WTC11 (cell line): ENCODE measurements around the gene TMEM225B.

Experiments
- AFF4 ChIP-seq: sonication (generic); formaldehyde crosslinking; IDR thresholded peaks from 2 replicates; pipeline ENCODE4 v1.8.1; 2023; ENCODE audit warnings: mild to moderate bottlenecking, missing genetic modification reagents, borderline replicate concordance
- CREB1 ChIP-seq: sonication (generic); formaldehyde crosslinking; IDR thresholded peaks from 2 replicates; pipeline ENCODE4 v1.8.0; 2023; ENCODE audit warnings: mild to moderate bottlenecking, missing genetic modification reagents
- CTCF ChIP-seq: fragments of 200-600 bp; IDR thresholded peaks from 2 replicates; pipeline ENCODE4 v1.8.0; 2022; ENCODE audit warnings: antibody characterized with exemption
- ETV6 ChIP-seq: sonication (generic); formaldehyde crosslinking; IDR thresholded peaks from 2 replicates; pipeline ENCODE4 v1.8.1; 2022; ENCODE audit warnings: mild to moderate bottlenecking, missing genetic modification reagents
- FOXJ3 ChIP-seq: sonication (generic); formaldehyde crosslinking; IDR thresholded peaks from 2 replicates; pipeline ENCODE4 v1.9.0; 2021; ENCODE audit warnings: missing genetic modification reagents, mild to moderate bottlenecking, borderline replicate concordance
- IRF2 ChIP-seq: sonication (generic); formaldehyde crosslinking; IDR thresholded peaks from 2 replicates; pipeline ENCODE4 v1.8.0; 2022; ENCODE audit warnings: low read depth, missing genetic modification reagents, borderline replicate concordance
- PRDM15 ChIP-seq: sonication (generic); formaldehyde crosslinking; IDR thresholded peaks from 2 replicates; pipeline ENCODE4 v1.8.0; 2022; ENCODE audit warnings: missing genetic modification reagents
- RELA ChIP-seq: sonication (generic); formaldehyde crosslinking; IDR thresholded peaks from 2 replicates; pipeline ENCODE4 v1.8.1; 2022; ENCODE audit warnings: missing genetic modification reagents, mild to moderate bottlenecking, borderline replicate concordance
- RORB ChIP-seq: fragments of 250-450 bp; sonication (Bioruptor Pico); IDR thresholded peaks from 2 replicates; pipeline ENCODE4 v1.9.0; 2021; ENCODE audit warnings: mild to moderate bottlenecking
- SP1 ChIP-seq: sonication (generic); formaldehyde crosslinking; conservative IDR thresholded peaks from 2 replicates; pipeline ENCODE4 v1.8.1; 2022; ENCODE audit warnings: missing genetic modification reagents
- TEAD4 ChIP-seq: sonication (generic); formaldehyde crosslinking; IDR thresholded peaks from 2 replicates; pipeline ENCODE4 v1.8.0; 2022; ENCODE audit warnings: mild to moderate bottlenecking, missing genetic modification reagents
- TP53 ChIP-seq: sonication (generic); formaldehyde crosslinking; IDR thresholded peaks from 2 replicates; pipeline ENCODE4 v1.8.1; 2023; ENCODE audit warnings: mild to moderate bottlenecking, missing genetic modification reagents
- ZBTB21 ChIP-seq: sonication (generic); formaldehyde crosslinking; IDR thresholded peaks from 2 replicates; pipeline ENCODE4 v1.8.1; 2023; ENCODE audit warnings: mild to moderate bottlenecking, missing genetic modification reagents, borderline replicate concordance
- ZNF232 ChIP-seq: sonication (generic); formaldehyde crosslinking; IDR thresholded peaks from 2 replicates; pipeline ENCODE4 v1.8.0; 2022; ENCODE audit warnings: mild to moderate bottlenecking, missing genetic modification reagents

- TF ChIP-seq TP53 (CRISPR knock-in tag) (no peak), ZNF232 (CRISPR knock-in tag) (no peak), CREB1 (CRISPR knock-in tag) (no peak), CTCF (no peak), IRF2 (CRISPR knock-in tag) (no peak), PRDM15 (no peak), FOXJ3 (CRISPR knock-in tag) (no peak), TEAD4 (CRISPR knock-in tag) (no peak), SP1 (CRISPR knock-in tag) (no peak), AFF4 (no peak), RELA (no peak), ZBTB21 (no peak), ETV6 (CRISPR knock-in tag) (no peak), RORB (CRISPR knock-in tag) (no peak)
Measured at GRCh38 chr7:99553039-99553438, 45.0 kb upstream of the TMEM225B start.
